ENCODE results near the gene CBS. TPM values are rescaled to one million over a fixed set of nuclear protein-coding genes. Genes with fewer than 3 reads are reported as not detected.
"Not testable (repeated sequence)": the region's sequence is repeated elsewhere in the genome, so short reads cannot be mapped to it uniquely, and the experiment has no call there.

Gene CBS
- total RNA-seq (2016; rRNA removed; fragmentation: Illumina TruSeq; extraction: Trizol) (43.5 and 64.7 TPM in 2 replicates), polyA plus RNA-seq (2011; rRNA removed) (99.3 and 112 TPM in 2 replicates), polyA minus RNA-seq (2011; rRNA and poly(A)+ RNA removed; ENCODE audit: low replicate concordance) (103 and 128 TPM in 2 replicates), Bru-seq, nascent RNA (percentile 48 among the genes with signal in this experiment), BruChase-seq, experiment 1, labeled RNA remaining after a 6-hour chase (percentile 60 among the genes with signal in this experiment), BruChase-seq, experiment 2, labeled RNA remaining after a 2-hour chase (percentile 50 among the genes with signal in this experiment)
- total RNA-seq (2016; cell fraction: cytosol; rRNA removed; fragmentation: Illumina TruSeq; extraction: Trizol; ENCODE audit: low read depth), result 7.0 and 10.7 TPM in 2 replicates
- total RNA-seq (2016; cell fraction: insoluble cytoplasmic fraction; rRNA removed; fragmentation: Illumina TruSeq; extraction: Trizol), result 39.6 and 65.0 TPM in 2 replicates
- 15.5 and 17.5 TPM in 2 replicates for total RNA-seq (2016; cell fraction: membrane; rRNA removed; fragmentation: Illumina TruSeq; extraction: Trizol)
- 64.6 and 69.7 TPM in 2 replicates for total RNA-seq (2016; cell fraction: nucleus; rRNA removed; fragmentation: Illumina TruSeq; extraction: Trizol)
- polyA plus RNA-seq (2011; cell fraction: cytosol; rRNA removed), result 47.3 and 63.6 TPM in 2 replicates
- 558 and 796 TPM in 2 replicates for polyA plus RNA-seq (2011; cell fraction: nucleus; rRNA removed)
- polyA plus RNA-seq (2012), result 78.7 and 82.0 TPM in 2 replicates
- polyA plus RNA-seq (2016; cell fraction: cytosol; fragmentation: Illumina TruSeq; extraction: Trizol; ENCODE audit: low read depth), result 4.1 and 4.3 TPM in 2 replicates
- polyA plus RNA-seq (2016; cell fraction: insoluble cytoplasmic fraction; fragmentation: Illumina TruSeq; extraction: Trizol; ENCODE audit: low read depth), result 40.3 and 46.4 TPM in 2 replicates
- polyA plus RNA-seq (2016; cell fraction: membrane; fragmentation: Illumina TruSeq; extraction: Trizol; ENCODE audit: low read depth), result 10.8 and 11.8 TPM in 2 replicates
- polyA plus RNA-seq (2016; cell fraction: nucleus; fragmentation: Illumina TruSeq; extraction: Trizol; ENCODE audit: insufficient read depth, low read depth), result 186 and 192 TPM in 2 replicates
- 33.8 and 36.2 TPM in 2 replicates for polyA minus RNA-seq (2011; cell fraction: cytosol; rRNA and poly(A)+ RNA removed)
- 97.0 and 114 TPM in 2 replicates for polyA minus RNA-seq (2011; cell fraction: nucleus; rRNA and poly(A)+ RNA removed)
- long read RNA-seq, experiment 1, transcript CBS-204 (17 exons, 2,605 nt), result major isoform, 91 of 133 reads
- long read RNA-seq, experiment 1, partial matches to known transcripts, result 15 of 133 reads
- long read RNA-seq, experiment 1, other reads (novel, unspliced or antisense), result 27 of 133 reads
- long read RNA-seq, experiment 2, transcript CBS-204 (17 exons, 2,605 nt), result major isoform, 102 of 269 reads
- long read RNA-seq, experiment 2, partial matches to known transcripts, result 92 of 269 reads
- long read RNA-seq, experiment 2, other reads (novel, unspliced or antisense), result 68 of 269 reads

DNA sequence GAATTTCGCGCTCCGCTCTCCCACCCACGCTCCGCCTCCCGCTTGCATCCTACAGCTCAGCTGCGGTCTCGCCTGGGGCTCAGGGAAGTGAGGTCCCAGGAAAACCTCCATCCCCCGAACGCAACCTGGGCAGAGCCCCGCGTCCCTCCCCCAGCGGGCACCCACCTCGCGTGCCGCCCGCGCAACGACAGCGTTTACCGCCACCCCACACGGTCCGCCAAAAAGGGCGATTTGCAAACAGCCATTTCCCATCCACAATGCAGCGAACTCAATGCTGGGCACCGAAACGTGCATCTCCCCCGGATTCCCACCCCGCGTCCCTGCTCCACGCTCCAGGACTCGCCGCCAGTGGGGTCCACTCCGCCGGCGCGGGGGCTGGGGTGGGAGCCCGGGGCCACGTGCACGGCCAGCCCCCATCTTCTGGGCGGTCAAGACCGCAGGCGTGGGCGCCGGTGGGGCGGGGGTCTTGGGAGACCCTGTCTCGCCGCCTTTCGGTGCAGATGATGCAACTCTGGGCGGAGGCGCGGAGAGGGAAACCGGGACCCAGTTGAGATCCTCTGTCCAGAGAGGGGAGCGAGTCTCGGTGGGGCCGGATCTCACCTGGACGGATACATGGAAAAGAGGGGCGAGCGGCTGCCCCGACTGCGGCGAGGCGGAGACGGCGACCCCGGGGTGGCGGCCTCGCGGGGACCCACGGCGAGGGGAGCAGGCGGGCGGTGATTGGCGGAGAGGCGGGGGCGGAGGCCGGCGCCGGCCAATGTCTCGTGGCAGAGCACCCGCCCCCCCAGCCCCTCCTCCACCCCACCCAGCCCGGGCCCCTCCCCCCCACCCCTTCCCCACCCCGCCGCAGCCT is at the start of gene CBS:
Gene CBS, minus strand, starts transcription at position 666 of the 853 bp plus-strand sequence. CDS start 3,642 bp downstream, outside the sequence.
- H2AFZ ChIP-seq (ENCODE audit: low read length); H4K20me1 ChIP-seq (ENCODE audit: insufficient read depth, low read length); H3K27me3 ChIP-seq (ENCODE audit: control insufficient read depth in 1 of 2, insufficient read depth in 2 of 2, low read length in 2 of 2); in situ Hi-C loops (cut with HindIII; ENCODE audit: extremely low pct_ligation_motif_present, low pct_unique_long_range_greater_than_20kb); H3K9me3 ChIP-seq (ENCODE audit: low read length); H3K4me1 ChIP-seq (ENCODE audit: insufficient read depth, low read length); H3K4me2 ChIP-seq (ENCODE audit: low read depth, low read length); H3K9ac ChIP-seq (ENCODE audit: insufficient read depth, low read depth, low read length); intact Hi-C loops (cut with micrococcal nuclease; ENCODE audit: unreplicated experiment); H3K27ac ChIP-seq (ENCODE audit: extremely low read length, insufficient read depth, low read length); CTCF ChIA-PET (ENCODE audit: low intra/inter-chr PET ratio, low total read pairs); H3K79me2 ChIP-seq (ENCODE audit: insufficient read depth, low read length); H3K36me3 ChIP-seq (replicated peaks in 1 of 2; ENCODE audit: control insufficient read depth in 1 of 2, insufficient read depth in 2 of 2, low read length in 2 of 2); BruUV-seq (replicated peaks); POLR2A ChIA-PET; FAIRE-seq; H3K4me3 ChIP-seq (replicated peaks in 1 of 3; ENCODE audit: insufficient read depth in 1 of 3, low read depth in 2 of 3, low read length in 3 of 3); DNase-seq (ENCODE audit: low spot score): not testable (repeated sequence)
- peak; percentile 48 for ATAC-seq
- whole genome bisulfite sequencing (ENCODE audit: low lambda C conversion rate), result no CpG with 5 or more reads among the region's 84 CpGs

GRCh38 chr21:43115956-43116355 is 40.3 kb upstream of the CBS start:
- H3K36me3 ChIP-seq (replicated peaks in 1 of 2; ENCODE audit: control insufficient read depth in 1 of 2, insufficient read depth in 2 of 2, low read length in 2 of 2); in situ Hi-C loops (cut with HindIII; ENCODE audit: extremely low pct_ligation_motif_present, low pct_unique_long_range_greater_than_20kb); ATAC-seq; H2AFZ ChIP-seq (ENCODE audit: low read length); H3K27me3 ChIP-seq (ENCODE audit: control insufficient read depth in 1 of 2, insufficient read depth in 2 of 2, low read length in 2 of 2); BruUV-seq (replicated peaks); H3K9ac ChIP-seq (ENCODE audit: insufficient read depth, low read depth, low read length); FAIRE-seq; H3K27ac ChIP-seq (ENCODE audit: extremely low read length, insufficient read depth, low read length); H3K4me2 ChIP-seq (ENCODE audit: low read depth, low read length); H3K9me3 ChIP-seq (ENCODE audit: low read length); H3K79me2 ChIP-seq (ENCODE audit: insufficient read depth, low read length); H3K4me3 ChIP-seq (replicated peaks in 1 of 3; ENCODE audit: insufficient read depth in 1 of 3, low read depth in 2 of 3, low read length in 3 of 3); H4K20me1 ChIP-seq (ENCODE audit: insufficient read depth, low read length); intact Hi-C loops (cut with micrococcal nuclease; ENCODE audit: unreplicated experiment); CTCF ChIA-PET (ENCODE audit: low intra/inter-chr PET ratio, low total read pairs); POLR2A ChIA-PET; H3K4me1 ChIP-seq (ENCODE audit: insufficient read depth, low read length); DNase-seq (ENCODE audit: low spot score): not testable (repeated sequence)
- no CpG with 5 or more reads among the region's 4 CpGs for WGBS (ENCODE audit: low lambda C conversion rate)

DNA sequence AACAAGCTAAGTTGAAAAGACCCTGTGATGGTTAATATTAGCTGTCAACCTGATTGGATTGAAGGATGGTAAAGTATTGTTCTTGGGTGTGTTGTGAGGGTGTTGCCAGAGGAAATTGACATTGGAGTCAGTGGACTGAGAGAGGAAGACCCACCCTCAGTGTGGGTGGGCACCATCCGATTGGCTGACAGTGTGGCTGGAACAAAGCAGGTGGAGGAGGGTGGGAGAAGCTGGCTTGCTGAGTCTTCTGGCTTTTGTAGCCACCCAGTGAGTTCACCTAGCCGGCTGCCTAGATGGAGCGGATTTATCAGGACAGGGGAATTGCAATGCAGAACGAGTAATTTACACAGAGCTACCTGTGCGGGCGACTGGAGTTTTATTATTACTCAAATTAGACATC is 38.8 kb upstream of the CBS start:
- H3K4me1 ChIP-seq (ENCODE audit: insufficient read depth, low read length); ATAC-seq; H2AFZ ChIP-seq (ENCODE audit: low read length); H3K9me3 ChIP-seq (ENCODE audit: low read length); H4K20me1 ChIP-seq (ENCODE audit: insufficient read depth, low read length); BruUV-seq (replicated peaks); DNase-seq (ENCODE audit: low spot score); H3K27me3 ChIP-seq (ENCODE audit: control insufficient read depth in 1 of 2, insufficient read depth in 2 of 2, low read length in 2 of 2); H3K4me3 ChIP-seq (replicated peaks in 1 of 3; ENCODE audit: insufficient read depth in 1 of 3, low read depth in 2 of 3, low read length in 3 of 3); H3K27ac ChIP-seq (ENCODE audit: extremely low read length, insufficient read depth, low read length); H3K36me3 ChIP-seq (replicated peaks in 1 of 2; ENCODE audit: control insufficient read depth in 1 of 2, insufficient read depth in 2 of 2, low read length in 2 of 2); H3K9ac ChIP-seq (ENCODE audit: insufficient read depth, low read depth, low read length); intact Hi-C loops (cut with micrococcal nuclease; ENCODE audit: unreplicated experiment); in situ Hi-C loops (cut with HindIII; ENCODE audit: extremely low pct_ligation_motif_present, low pct_unique_long_range_greater_than_20kb); POLR2A ChIA-PET; FAIRE-seq; CTCF ChIA-PET (ENCODE audit: low intra/inter-chr PET ratio, low total read pairs); H3K4me2 ChIP-seq (ENCODE audit: low read depth, low read length); H3K79me2 ChIP-seq (ENCODE audit: insufficient read depth, low read length): not testable (repeated sequence)
- 90% methylated on average over 5 of the region's 6 CpGs for WGBS (ENCODE audit: low lambda C conversion rate)
